WTC11 (cell line): ENCODE results near the gene PKP3. TPM values are rescaled to one million over a fixed set of nuclear protein-coding genes. Genes with fewer than 3 reads are reported as not detected.
A peak's percentile ranks its signal among the peaks of the same experiment; 100 is the strongest.
"Not testable (repeated sequence)": the region's sequence is repeated elsewhere in the genome, so short reads cannot be mapped to it uniquely, and the experiment has no call there.

ENCODE experiments used
- ATAC-seq: fragments of 200-7000 bp; cut with Tn5 transposase; 2 replicates; pipeline ENCODE4 v1.10.0; 2021; ENCODE audit warnings: mild to moderate bottlenecking, moderate library complexity
- CTCF ChIA-PET: fragments of 300-600 bp; sonication (Branson Sonifier 250); formaldehyde crosslinking; loops from one replicate; lab custom pipeline; 2021; ENCODE audit warnings: antibody characterized with exemption; lab: Charles Lee
- POLR2A ChIA-PET: fragments of 350-600 bp; sonication (Branson Sonifier 250); formaldehyde crosslinking; loops from one replicate; lab custom pipeline; 2021; ENCODE audit warnings: antibody characterized with exemption; lab: Charles Lee
- DNase-seq: peaks from one replicate; pipeline ENCODE4 v3.0.0; 2021; ENCODE audit warnings: low spot score
- H3K27ac Mint-ChIP-seq: 2 replicates; pipeline ENCODE4 v1.8.0; 2021; ENCODE audit warnings: mixed read lengths
- H3K27me3 Mint-ChIP-seq: 2 replicates; pipeline ENCODE4 v1.8.0; 2021; ENCODE audit warnings: low read depth, mild to moderate bottlenecking, moderate library complexity, mixed read lengths
- H3K36me3 Mint-ChIP-seq: 2 replicates; pipeline ENCODE4 v1.8.0; 2021; ENCODE audit warnings: mixed read lengths
- H3K4me1 Mint-ChIP-seq: 2 replicates; pipeline ENCODE4 v1.8.0; 2022; ENCODE audit warnings: mixed read lengths
- H3K4me3 Mint-ChIP-seq: 2 replicates; pipeline ENCODE4 v1.8.0; 2021; ENCODE audit warnings: mild to moderate bottlenecking, moderate library complexity, mixed read lengths
- H3K9me3 Mint-ChIP-seq: 2 replicates; pipeline ENCODE4 v1.8.0; 2021; ENCODE audit warnings: mixed read lengths
- ETV6 ChIP-seq: sonication (generic); formaldehyde crosslinking; IDR thresholded peaks from 2 replicates; pipeline ENCODE4 v1.8.1; 2022; ENCODE audit warnings: mild to moderate bottlenecking, missing genetic modification reagents
- FOXK1 ChIP-seq: sonication (generic); formaldehyde crosslinking; IDR thresholded peaks from 2 replicates; pipeline ENCODE4 v1.8.0; 2022; ENCODE audit warnings: mild to moderate bottlenecking, moderate library complexity, missing genetic modification reagents
- GABPB1 ChIP-seq: sonication (generic); formaldehyde crosslinking; IDR thresholded peaks from 2 replicates; pipeline ENCODE4 v1.8.1; 2023; ENCODE audit warnings: mild to moderate bottlenecking, missing genetic modification reagents
- HMGA2 ChIP-seq: fragments of 250-450 bp; sonication (Bioruptor Pico); IDR thresholded peaks from 2 replicates; pipeline ENCODE4 v1.4.0; 2021; ENCODE audit warnings: mild to moderate bottlenecking, moderate library complexity
- MYBL2 ChIP-seq: sonication (generic); formaldehyde crosslinking; IDR thresholded peaks from 2 replicates; pipeline ENCODE4 v1.8.1; 2023; ENCODE audit warnings: mild to moderate bottlenecking, moderate library complexity, missing genetic modification reagents
- NFATC4 ChIP-seq: fragments of 250-450 bp; sonication (Bioruptor Pico); IDR thresholded peaks from 2 replicates; pipeline ENCODE4 v1.9.0; 2021; ENCODE audit warnings: mild to moderate bottlenecking
- NR2C2 ChIP-seq: sonication (generic); formaldehyde crosslinking; IDR thresholded peaks from 2 replicates; pipeline ENCODE4 v1.8.0; 2022; ENCODE audit warnings: mild to moderate bottlenecking, missing genetic modification reagents
- SP1 ChIP-seq: sonication (generic); formaldehyde crosslinking; conservative IDR thresholded peaks from 2 replicates; pipeline ENCODE4 v1.8.1; 2022; ENCODE audit warnings: missing genetic modification reagents
- TCF7 ChIP-seq: sonication (generic); formaldehyde crosslinking; IDR thresholded peaks from 2 replicates; pipeline ENCODE4 v1.8.0; 2022; ENCODE audit warnings: mild to moderate bottlenecking, low read depth, missing genetic modification reagents, moderate library complexity
- ZNF317 ChIP-seq: sonication (generic); formaldehyde crosslinking; IDR thresholded peaks from 2 replicates; pipeline ENCODE4 v1.8.1; 2023; ENCODE audit warnings: low read depth, mild to moderate bottlenecking, moderate library complexity, missing genetic modification reagents, borderline replicate concordance
- ZNF423 ChIP-seq: fragments of 250-450 bp; sonication (Bioruptor Pico); IDR thresholded peaks from 2 replicates; pipeline ENCODE4 v2.1.2; 2022; ENCODE audit warnings: mild to moderate bottlenecking, moderate library complexity
- total RNA-seq: library from RNA; stranded (reverse); gene quantifications from 3 replicates; pipeline ENCODE4 v1.2.3, GENCODE V29; 2021
- TF ChIP-seq, protein P1 (sequence below): fragments of 200-600 bp; IDR thresholded peaks from 2 replicates; pipeline ENCODE4 v1.8.0; 2022; ENCODE audit warnings: antibody characterized with exemption
- TF ChIP-seq, protein P2 (sequence below): sonication (generic); formaldehyde crosslinking; IDR thresholded peaks from 2 replicates; pipeline ENCODE4 v1.8.1; 2023; ENCODE audit warnings: mild to moderate bottlenecking, missing genetic modification reagents, borderline replicate concordance
- TF ChIP-seq, protein P3 (sequence below): sonication (generic); formaldehyde crosslinking; IDR thresholded peaks from 2 replicates; pipeline ENCODE4 v1.8.1; 2023; ENCODE audit warnings: mild to moderate bottlenecking, missing genetic modification reagents
- TF ChIP-seq, protein P4 (sequence below): sonication (generic); formaldehyde crosslinking; IDR thresholded peaks from 2 replicates; pipeline ENCODE4 v1.8.0; 2023; ENCODE audit warnings: mild to moderate bottlenecking, missing genetic modification reagents

Gene PKP3
- total RNA-seq, 1 experiment from 2014 or later: 17.3 TPM

DNA sequence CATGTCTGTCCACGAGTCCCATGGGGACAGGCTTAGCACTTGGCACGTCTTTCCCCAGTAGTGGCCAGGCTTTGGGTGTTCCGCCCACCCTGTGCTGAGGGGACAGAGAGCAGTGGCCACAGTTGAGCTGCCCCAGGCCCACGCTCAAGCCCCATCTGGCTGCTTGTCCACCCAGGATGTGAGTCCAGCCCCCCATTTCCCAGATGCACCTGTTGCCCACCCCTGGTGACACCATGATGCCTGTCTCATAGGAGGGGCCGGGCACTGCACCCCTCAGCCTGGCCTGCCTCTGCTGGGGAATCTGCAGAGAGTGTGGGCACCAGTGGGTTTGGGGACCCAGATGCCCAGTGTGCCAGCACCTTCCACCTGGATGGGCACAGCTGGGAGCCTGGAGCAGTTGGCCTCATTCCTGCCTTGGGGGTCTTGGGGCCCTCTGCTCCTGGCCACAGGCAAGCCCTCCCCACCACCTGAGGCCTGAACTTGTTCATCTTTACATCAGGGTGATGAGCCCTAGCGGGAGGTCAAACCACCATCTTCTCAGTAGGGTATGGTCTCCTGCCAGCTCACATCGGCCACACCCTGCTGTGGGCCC is 15.1 kb downstream of the PKP3 start (continued):
- TF ChIP-seq, protein P1, sequence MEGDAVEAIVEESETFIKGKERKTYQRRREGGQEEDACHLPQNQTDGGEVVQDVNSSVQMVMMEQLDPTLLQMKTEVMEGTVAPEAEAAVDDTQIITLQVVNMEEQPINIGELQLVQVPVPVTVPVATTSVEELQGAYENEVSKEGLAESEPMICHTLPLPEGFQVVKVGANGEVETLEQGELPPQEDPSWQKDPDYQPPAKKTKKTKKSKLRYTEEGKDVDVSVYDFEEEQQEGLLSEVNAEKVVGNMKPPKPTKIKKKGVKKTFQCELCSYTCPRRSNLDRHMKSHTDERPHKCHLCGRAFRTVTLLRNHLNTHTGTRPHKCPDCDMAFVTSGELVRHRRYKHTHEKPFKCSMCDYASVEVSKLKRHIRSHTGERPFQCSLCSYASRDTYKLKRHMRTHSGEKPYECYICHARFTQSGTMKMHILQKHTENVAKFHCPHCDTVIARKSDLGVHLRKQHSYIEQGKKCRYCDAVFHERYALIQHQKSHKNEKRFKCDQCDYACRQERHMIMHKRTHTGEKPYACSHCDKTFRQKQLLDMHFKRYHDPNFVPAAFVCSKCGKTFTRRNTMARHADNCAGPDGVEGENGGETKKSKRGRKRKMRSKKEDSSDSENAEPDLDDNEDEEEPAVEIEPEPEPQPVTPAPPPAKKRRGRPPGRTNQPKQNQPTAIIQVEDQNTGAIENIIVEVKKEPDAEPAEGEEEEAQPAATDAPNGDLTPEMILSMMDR: no peak
- TF ChIP-seq NFATC4 (no peak), SP1 (CRISPR knock-in tag) (no peak), TCF7 (no peak)
- TF ChIP-seq, protein P2, sequence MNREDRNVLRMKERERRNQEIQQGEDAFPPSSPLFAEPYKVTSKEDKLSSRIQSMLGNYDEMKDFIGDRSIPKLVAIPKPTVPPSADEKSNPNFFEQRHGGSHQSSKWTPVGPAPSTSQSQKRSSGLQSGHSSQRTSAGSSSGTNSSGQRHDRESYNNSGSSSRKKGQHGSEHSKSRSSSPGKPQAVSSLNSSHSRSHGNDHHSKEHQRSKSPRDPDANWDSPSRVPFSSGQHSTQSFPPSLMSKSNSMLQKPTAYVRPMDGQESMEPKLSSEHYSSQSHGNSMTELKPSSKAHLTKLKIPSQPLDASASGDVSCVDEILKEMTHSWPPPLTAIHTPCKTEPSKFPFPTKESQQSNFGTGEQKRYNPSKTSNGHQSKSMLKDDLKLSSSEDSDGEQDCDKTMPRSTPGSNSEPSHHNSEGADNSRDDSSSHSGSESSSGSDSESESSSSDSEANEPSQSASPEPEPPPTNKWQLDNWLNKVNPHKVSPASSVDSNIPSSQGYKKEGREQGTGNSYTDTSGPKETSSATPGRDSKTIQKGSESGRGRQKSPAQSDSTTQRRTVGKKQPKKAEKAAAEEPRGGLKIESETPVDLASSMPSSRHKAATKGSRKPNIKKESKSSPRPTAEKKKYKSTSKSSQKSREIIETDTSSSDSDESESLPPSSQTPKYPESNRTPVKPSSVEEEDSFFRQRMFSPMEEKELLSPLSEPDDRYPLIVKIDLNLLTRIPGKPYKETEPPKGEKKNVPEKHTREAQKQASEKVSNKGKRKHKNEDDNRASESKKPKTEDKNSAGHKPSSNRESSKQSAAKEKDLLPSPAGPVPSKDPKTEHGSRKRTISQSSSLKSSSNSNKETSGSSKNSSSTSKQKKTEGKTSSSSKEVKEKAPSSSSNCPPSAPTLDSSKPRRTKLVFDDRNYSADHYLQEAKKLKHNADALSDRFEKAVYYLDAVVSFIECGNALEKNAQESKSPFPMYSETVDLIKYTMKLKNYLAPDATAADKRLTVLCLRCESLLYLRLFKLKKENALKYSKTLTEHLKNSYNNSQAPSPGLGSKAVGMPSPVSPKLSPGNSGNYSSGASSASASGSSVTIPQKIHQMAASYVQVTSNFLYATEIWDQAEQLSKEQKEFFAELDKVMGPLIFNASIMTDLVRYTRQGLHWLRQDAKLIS: no peak

DNA sequence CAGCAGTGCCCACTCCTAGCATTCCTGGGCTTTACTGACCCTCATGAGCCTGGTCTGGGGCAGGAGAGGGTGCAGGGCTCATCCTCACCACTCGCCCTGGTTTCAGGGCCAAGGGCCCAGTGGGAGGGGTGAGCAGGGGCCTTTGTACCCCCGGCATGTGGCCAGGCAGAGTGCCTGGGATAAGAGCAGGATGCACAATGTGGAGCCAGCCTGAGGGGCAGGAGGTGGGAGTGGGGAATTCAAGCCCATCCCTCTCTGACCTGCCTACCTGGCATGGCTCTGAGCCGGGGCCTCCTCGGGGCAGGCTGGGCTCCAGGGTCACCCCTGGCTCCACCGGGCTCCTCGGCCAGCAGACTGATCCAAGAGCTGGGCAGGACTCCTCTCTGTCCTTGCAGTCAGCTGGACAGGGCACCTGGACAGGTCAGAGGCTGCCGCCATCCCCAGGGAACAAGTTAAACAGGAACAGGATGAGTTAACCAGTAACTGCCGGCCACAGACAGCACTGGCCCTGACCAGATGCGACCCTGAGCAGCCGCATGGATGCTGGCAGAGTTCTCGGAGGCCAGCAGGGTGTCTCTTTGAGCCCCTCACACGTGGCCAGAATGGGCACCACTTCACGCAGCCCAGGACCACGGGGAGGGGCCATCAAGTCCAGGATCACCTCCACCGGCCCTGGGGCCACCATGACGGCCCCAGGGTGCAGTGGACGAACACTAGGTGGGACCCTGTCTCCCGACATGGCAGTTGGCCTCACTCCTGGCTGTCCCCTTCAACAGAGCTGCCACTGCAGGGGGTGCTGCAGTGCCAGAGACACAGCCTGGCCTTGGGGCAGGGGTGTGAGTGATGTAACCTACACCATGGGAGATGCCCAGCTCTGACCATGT is 15.8 kb downstream of the PKP3 start:
- H3K36me3 Mint-ChIP-seq: no peaks in the 10 kb centered on the region
- DNase-seq (peak; percentile 11), ATAC-seq (no peak)
- H3K9me3 Mint-ChIP-seq: no peaks in the 10 kb centered on the region
- H3K27ac Mint-ChIP-seq: no peak overlapping the region
- POLR2A ChIA-PET: interaction anchor here (0.6 kb wide), 1 partner anchor 413 kb away, joined by 3 read pairs; no protein-coding TSS in a partner anchor
- TF ChIP-seq GABPB1 (CRISPR knock-in tag) (0 out of 2 replicates have a peak, but pooled peaks have one; percentile 17), MYBL2 (no peak)
- no peaks in the 10 kb centered on the region for H3K27me3 Mint-ChIP-seq
- no peak overlapping the region for H3K4me3 Mint-ChIP-seq
- CTCF ChIA-PET: interaction anchor here (0.6 to 1.2 kb wide), 5 partner anchors 19 to 203 kb away, joined by 3 to 7 read pairs (median 3); partner anchors contain the start of gene BET1L
- H3K4me1 Mint-ChIP-seq: peaks cover 6% of the 10 kb centered on the region

DNA sequence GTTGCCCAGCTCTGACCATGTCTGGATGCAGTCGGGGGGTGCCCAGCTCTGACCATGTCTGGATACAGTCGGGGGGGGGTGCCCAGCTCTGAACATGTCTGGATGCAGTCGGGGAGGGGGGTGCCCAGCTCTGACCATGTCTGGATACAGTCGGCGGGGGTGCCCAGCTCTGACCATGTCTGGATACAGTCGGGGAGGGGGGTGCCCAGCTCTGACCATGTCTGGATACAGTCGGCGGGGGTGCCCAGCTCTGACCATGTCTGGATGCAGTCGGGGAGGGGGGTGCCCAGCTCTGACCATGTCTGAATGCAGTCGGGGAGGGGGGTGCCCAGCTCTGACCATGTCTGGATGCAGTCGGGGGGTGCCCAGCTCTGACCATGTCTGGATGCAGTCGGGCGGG is 16.7 kb downstream of the PKP3 start:
- H3K27ac Mint-ChIP-seq, POLR2A ChIA-PET: not testable (repeated sequence)

DNA sequence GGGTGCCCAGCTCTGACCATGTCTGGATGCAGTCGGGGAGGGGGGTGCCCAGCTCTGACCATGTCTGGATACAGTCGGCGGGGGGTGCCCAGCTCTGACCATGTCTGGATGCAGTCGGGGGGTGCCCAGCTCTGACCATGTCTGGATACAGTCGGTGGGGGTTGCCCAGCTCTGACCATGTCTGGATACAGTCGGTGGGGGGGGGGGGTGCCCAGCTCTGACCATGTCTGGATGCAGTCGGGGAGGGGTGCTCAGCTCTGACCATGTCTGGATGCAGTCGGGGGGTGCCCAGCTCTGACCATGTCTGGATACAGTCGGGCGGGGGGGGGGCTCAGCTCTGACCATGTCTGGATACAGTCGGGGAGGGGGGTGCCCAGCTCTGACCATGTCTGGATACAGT is 17.5 kb downstream of the PKP3 start:
- CTCF ChIA-PET: interaction anchor here (0.6 to 1.2 kb wide), 2 partner anchors 37 to 107 kb away, joined by 3 read pairs; no protein-coding TSS in a partner anchor

More for the DNA sequence above, 16.7 kb downstream of the PKP3 start:
- peaks cover 12% of the 10 kb centered on the region for H3K4me1 Mint-ChIP-seq
- H3K27me3 Mint-ChIP-seq, DNase-seq, H3K36me3 Mint-ChIP-seq, H3K4me3 Mint-ChIP-seq, ATAC-seq, H3K9me3 Mint-ChIP-seq: not testable (repeated sequence)
- CTCF ChIA-PET: interaction anchor here (0.6 to 1.2 kb wide), 6 partner anchors 20 to 204 kb away, joined by 3 to 7 read pairs (median 3); partner anchors contain the start of gene BET1L

DNA sequence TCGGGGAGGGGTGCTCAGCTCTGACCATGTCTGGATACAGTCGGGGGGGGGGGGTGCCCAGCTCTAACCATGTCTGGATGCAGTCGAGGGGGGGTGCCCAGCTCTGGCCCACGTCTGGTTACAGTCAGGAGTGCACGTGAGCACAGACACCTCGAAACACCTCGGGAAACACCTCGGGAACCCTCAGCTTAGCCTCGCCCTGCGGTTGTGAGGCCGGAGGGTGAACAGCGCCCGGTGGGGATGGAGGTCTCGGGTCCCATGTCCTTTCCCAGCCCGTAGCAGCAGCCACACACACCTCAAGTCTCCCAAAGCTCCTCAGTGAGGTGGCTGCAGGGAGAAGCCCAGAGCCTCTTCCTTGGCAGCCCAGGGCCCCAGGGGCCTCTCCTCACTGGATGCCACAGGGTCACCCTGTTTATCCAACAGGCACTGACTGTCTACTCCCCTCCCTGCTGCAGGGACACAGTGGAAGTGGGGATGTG is 18.7 kb downstream of the PKP3 start:
- ATAC-seq: no peak
- peaks cover 20% of the 10 kb centered on the region for H3K4me1 Mint-ChIP-seq
- H3K27me3 Mint-ChIP-seq: peaks cover 4% of the 10 kb centered on the region
- no peak for DNase-seq
- H3K4me3 Mint-ChIP-seq: no peak overlapping the region
- H3K36me3 Mint-ChIP-seq: no peaks in the 10 kb centered on the region
- no peaks in the 10 kb centered on the region for H3K9me3 Mint-ChIP-seq
- ChIA-PET POLR2A (no interaction called here), CTCF (no interaction called here)
- no peak overlapping the region for H3K27ac Mint-ChIP-seq
- TF ChIP-seq, protein P3, sequence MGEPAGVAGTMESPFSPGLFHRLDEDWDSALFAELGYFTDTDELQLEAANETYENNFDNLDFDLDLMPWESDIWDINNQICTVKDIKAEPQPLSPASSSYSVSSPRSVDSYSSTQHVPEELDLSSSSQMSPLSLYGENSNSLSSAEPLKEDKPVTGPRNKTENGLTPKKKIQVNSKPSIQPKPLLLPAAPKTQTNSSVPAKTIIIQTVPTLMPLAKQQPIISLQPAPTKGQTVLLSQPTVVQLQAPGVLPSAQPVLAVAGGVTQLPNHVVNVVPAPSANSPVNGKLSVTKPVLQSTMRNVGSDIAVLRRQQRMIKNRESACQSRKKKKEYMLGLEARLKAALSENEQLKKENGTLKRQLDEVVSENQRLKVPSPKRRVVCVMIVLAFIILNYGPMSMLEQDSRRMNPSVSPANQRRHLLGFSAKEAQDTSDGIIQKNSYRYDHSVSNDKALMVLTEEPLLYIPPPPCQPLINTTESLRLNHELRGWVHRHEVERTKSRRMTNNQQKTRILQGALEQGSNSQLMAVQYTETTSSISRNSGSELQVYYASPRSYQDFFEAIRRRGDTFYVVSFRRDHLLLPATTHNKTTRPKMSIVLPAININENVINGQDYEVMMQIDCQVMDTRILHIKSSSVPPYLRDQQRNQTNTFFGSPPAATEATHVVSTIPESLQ: no peak
- TF ChIP-seq NR2C2 (no peak), ETV6 (no peak), FOXK1 (CRISPR knock-in tag) (no peak), HMGA2 (no peak), ZNF423 (CRISPR knock-in tag) (no peak), ZNF317 (CRISPR knock-in tag) (no peak)
- TF ChIP-seq, protein P4, sequence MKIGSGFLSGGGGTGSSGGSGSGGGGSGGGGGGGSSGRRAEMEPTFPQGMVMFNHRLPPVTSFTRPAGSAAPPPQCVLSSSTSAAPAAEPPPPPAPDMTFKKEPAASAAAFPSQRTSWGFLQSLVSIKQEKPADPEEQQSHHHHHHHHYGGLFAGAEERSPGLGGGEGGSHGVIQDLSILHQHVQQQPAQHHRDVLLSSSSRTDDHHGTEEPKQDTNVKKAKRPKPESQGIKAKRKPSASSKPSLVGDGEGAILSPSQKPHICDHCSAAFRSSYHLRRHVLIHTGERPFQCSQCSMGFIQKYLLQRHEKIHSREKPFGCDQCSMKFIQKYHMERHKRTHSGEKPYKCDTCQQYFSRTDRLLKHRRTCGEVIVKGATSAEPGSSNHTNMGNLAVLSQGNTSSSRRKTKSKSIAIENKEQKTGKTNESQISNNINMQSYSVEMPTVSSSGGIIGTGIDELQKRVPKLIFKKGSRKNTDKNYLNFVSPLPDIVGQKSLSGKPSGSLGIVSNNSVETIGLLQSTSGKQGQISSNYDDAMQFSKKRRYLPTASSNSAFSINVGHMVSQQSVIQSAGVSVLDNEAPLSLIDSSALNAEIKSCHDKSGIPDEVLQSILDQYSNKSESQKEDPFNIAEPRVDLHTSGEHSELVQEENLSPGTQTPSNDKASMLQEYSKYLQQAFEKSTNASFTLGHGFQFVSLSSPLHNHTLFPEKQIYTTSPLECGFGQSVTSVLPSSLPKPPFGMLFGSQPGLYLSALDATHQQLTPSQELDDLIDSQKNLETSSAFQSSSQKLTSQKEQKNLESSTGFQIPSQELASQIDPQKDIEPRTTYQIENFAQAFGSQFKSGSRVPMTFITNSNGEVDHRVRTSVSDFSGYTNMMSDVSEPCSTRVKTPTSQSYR (CRISPR knock-in tag): no peak

More for the DNA sequence above, 17.5 kb downstream of the PKP3 start:
- H3K4me1 Mint-ChIP-seq: peaks cover 18% of the 10 kb centered on the region
- ATAC-seq, DNase-seq, H3K4me3 Mint-ChIP-seq, H3K36me3 Mint-ChIP-seq, H3K27me3 Mint-ChIP-seq, H3K9me3 Mint-ChIP-seq, H3K27ac Mint-ChIP-seq, POLR2A ChIA-PET: not testable (repeated sequence)
